HG02798 (cell line): ENCODE results near the gene XPO5.

Experiments
- ATAC-seq: cut with Tn5 transposase; IDR thresholded peaks from one replicate; pipeline ENCODE4 v1.9.1; 2021; ENCODE audit warnings: mild to moderate bottlenecking; ENCODE audit not compliant: unreplicated experiment, poor library complexity

XPO5 gene

DNA sequence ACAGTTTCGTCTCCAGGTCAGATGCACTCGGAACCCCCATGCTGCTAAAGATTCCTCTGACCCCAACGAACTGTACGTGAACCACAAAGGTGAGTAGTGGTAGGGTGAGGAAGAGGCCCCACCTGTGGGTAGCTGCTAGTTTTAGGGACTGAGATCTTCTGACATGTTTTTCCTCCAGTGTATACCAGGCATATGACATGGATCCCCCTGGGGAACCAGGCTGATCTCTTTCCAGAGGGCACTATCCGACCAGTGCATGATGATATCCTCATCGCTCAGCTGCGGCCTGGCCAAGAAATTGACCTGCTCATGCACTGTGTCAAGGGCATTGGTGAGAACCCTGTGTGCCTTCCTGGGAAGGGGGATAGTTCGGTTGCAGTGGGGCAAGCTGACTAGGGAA is 55.7 kb downstream of the XPO5 start:
- ATAC-seq, result no peak

DNA sequence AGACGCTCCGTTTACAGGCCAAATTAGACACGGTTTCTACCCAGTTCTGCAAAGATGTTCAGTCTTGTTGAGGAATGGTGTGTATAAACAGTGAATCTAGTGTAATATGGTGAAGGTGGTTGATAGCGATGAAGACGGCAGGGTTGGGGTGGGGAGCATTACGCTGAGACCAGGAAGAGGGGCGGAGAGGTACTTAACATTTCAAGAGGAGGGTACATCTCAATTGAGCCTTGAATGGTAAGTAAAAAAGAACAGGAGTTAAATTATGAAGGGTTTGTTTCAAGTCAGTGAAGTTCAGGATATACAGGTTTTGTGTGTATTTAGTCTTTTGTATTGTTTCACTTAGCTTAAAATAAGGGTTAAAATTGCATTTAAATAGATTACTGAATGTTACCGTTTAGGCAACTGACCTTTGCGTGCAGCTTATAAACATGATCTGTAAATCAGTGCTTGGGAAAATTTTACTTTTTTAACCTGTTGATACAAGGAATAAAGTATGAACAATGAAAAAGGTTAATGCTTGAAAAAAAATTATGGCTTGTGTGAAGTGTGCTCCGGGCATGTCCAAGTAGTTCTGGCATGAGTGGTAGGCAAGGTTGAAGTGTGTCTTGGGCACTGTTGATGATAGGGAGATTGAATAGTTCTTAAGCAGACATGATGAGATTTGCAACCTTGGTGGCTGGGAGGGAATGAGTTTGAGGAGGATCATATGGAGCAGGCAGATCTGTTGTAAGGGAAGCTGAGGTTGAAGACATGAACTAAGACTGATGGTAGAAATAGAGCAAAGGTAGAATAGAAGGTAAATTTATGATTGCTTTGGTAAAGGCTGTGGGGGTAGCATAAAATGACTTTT is 58.1 kb downstream of the XPO5 start:
- ATAC-seq, result no peak

DNA sequence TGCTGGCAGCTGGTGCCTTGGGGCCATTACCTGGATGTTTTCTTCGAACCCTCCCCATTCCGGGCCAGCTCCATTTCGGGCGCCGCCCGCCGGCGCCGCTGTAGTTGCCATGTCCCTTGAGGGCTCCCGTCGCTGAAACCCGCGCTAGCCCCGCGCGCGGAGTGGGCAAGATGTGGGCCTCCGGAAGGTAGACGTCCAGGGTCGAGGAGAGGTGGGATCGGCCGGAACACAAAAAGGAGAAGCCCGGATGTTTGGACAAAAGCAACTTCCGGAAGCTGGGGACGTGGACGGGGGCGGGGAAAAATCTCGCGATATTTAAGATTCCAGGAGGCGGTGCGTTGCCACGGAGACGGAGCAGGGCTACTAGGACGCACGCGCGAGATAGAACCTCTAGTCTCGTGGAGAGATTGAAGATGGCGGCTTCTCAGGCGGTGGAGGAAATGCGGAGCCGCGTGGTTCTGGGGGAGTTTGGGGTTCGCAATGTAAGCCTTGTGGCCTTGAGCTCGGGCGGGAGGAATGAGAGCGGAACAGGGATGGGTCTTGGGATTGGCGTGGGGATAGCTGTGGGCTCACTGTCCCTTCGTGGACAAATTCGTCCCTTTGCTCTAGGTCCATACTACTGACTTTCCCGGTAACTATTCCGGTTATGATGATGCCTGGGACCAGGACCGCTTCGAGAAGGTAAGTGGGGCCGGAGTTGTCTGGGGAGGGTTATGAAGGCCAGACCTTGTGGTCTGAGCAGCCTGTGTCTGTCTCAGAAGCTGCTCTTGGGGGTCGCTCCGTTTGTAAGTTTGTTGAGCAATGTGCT is 58.9 kb downstream of the XPO5 start, which contains the start of the genes POLR1C and YIPF3:
POLR1C (plus strand) TSS at position 393 of the 808 bp plus-strand sequence; CDS start at position 414, 21 bp downstream.
YIPF3 (minus strand) TSS at position 230 of the 808 bp plus-strand sequence; CDS start at position 111, 119 bp downstream.
- peak; percentile 91 for ATAC-seq

DNA sequence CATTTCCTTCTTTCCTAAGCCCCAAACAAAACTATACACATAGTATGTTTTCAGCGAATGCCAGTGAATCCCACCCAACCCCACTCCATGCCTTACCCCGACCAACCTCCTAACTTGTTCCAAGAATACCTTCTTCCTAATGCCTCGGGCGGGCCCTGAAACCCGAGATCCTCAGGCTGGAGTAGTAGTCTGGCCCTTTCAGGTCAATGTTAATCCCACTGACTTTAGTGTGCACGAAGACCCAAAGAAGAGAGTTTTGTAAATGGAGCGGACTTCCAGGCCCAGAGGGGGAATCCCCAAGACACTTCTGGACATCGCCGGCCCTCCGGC is 59.5 kb downstream of the XPO5 start:
- ATAC-seq, result no peak

DNA sequence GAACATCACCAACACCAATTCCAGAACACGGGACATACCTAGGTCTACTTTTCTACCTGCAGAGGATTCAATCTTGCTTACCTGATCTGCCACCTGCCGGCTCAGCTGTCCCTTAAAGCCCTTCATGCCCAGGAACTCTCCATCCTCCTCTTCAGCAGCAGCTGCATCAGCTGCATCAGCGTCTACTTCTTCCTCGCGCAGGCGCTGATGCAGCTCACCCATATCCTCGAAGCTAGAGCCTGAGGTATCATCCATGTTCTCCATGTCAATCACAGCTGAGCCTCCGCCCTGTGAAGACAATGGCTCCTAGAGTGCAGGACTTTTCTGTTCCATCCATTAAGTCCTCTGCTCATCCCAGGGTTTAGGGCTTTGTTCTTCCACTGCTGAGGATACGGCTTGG is 60.0 kb downstream of the XPO5 start:
- no peak for ATAC-seq

DNA sequence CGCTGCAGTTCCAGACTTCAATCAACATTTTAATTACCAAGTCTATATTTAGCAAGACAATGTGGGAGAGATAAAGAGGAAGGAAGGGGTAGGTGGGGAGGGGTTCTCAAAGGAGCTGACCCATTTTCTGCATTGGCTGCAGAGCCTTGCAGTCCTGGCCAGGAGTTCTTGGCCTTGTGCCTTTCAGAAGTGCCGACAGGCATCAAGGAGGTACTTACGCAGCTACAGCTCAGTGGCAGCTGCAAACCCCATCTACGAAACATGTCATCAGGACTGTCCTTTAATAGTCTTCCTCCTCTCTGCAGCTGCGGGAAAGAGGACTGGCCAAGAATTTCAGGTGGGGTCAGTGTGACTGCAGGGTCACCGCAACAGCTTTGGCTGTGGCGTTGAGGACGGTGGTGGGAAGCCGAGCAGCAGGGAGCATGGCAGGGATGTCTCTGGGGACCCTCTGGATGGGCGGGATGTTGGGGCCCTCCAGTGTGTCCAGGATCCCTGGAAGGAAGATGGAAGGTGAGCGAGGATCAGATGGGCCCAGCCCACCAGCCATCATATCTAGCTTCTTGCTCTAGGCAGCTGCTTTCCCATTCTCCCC is 63.9 kb downstream of the XPO5 start:
- ATAC-seq, result no peak

DNA sequence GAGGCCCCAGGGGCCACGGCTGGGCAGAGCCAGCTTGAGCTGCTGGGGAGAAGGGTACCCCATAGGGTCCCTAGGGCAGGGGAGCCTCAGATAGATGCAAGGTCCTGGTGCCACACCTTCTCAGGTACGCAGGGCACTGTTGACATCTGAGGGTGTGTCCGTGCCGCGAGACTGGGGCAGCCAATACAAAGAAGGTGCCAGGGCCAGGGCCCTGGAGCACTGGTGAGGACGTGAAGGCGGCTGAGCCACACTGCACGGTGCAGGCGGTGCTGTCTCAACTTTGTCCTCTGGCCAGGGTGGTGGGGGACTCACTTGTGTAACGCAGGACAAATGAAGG is 65.0 kb downstream of the XPO5 start:
- no peak for ATAC-seq

DNA sequence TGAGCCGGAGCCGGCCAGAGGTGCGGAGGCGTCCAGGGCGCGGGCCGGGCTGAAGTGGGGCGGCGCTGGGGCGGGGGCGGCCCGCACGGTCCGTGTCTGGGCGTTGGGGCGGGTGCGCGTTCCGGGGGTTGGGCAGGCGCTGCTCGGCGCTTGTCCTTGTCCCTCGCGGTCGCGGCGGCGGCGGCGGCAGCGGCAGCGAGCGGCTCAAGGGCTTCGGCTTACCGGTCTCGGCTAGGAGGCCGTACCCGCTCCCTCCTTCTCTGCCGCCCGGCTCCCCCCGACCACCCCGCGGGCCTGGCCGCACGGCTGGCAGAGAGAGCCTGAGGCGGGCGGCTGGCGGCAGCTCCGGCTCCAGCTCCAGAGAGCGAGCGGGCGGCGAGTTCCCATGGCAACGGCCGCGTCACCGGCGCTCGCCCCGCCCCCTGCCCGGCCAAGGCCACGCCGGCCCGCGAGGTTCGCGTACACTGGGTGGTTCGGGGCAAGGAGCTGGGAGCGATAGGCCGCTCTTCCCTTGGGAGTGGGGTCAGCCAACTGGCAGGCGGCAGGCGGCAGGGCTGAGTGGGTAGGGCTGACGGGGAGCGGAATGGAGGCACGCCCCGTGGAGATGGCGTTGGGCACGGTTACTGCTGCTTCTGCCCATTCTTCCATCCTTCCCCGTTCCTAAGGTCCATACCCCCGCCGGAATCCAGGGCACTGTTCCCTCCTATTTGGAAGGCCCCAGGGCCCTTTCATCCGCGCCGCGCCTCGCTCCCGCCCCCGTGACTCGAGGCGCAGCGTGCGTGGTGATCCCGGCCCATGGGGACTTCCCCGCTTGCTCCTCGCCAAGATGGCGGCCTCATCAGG is 65.6 kb downstream of the XPO5 start, which contains the start of gene LRRC73:
LRRC73 (minus strand) TSS at position 363 of the 843 bp plus-strand sequence. CDS start 561 bp downstream, outside the sequence.
- peak; percentile 71 for ATAC-seq

DNA sequence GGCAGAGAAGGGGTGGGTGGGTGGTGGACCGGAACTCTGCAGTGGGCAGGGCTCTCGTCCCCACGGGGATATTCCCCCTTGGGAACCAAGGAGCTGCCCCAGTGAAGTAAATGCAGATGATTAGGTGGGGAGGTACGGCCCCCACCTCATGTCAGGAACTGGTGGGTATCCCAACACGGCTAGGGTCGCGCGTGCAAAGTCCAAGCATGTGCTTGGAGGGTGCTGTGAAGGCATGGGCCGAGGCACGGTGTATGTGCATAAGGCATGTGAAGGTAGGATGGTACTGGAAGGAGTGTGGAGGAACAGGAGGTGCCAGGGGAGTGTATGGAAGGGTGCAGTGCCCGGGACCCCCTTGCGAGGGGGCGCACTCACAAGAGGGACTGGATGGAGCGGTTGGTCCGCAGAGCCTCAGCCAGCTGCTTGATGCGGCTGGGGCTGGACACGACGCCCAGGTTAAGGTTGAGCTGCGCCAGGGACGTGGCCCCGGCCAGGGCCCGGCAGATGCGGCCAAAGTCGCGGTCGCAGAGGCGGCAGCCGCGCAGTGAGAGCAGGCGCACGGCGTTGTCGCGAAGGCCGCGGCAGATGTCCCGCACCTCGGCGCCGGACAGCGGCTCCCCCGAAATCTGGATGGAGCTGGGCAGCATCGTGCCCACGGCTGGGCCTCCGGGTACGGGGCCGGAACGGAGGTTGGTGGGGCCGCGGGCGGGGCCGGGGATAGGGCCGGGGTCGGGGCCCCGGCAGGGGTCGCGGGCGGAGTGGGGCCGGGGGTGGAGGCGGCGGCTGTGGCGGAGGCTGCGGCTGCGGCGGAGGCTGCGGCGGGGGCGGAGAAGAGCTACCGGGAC is 66.5 kb downstream of the XPO5 start:
- ATAC-seq, result peak; percentile 2

DNA sequence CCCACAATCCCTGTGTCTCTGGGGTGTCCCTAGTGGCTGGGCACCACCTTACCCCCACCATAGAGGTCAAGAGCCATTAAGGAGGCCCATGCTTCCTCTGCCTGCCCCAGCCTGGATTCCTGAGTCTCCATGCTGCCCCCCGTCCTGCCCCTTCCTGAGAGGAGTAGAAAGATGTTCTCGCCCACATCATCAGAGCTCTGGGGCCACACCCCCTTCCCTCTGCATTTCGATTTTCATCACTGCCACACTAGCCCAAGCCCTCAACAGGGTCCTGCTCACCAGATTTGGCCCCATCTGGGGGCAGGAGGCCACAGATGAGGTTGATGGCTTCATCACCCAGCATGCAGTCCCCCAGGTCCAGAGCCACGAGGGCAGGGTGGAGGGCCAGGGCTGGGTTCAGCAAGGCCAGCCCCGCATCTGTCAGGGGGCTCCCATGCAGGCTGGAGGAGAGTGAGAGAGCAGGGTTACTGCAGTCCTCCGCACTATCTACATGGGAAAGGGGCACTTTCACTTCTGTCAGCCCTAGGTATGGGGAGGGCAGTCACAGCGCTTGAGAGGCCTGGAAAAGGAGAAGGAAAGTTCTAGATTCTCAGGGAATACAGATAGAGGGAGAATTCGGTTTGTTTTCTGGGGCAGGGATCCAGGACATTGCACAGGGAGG is 67.2 kb downstream of the XPO5 start:
- no peak for ATAC-seq

DNA sequence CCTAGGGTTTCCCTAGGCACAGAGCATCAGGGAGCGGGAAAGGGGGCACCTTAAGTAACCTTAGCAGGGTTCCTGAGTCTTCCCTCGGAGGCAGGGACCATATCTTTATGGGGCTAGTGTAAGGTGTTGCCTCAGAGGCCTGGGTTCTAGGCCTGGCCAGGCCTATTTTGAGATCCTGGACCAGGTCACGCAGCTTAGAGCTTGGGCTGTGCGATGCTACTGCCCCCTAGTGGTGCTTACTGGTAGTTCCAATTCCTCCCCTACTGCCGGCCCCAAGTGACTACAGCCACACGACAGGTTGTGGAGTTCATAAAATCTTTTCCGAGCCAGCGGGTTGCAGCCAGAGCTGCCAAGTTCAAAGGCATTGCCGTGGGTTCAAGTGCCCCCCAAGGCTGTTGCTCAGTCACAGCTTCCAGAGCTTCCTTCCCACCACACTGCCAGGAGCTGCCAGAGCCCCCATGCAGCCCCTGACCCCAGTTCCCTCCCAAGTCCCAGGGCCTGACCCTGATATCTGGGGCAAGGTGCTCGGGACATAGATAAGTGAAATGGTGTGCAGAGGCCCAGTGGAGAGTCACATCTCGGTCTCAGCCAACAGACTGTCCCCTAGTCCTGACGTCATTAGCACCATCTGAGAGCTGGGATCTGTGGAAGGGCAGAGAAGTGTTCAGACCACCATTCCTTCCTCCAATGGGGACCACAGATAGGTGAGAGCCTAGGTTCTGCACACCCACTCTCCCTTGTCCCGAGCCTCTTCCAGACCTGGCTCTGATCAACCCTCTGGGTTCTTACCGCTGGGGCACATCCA is 69.0 kb downstream of the XPO5 start:
- ATAC-seq, result peak; percentile 55

DNA sequence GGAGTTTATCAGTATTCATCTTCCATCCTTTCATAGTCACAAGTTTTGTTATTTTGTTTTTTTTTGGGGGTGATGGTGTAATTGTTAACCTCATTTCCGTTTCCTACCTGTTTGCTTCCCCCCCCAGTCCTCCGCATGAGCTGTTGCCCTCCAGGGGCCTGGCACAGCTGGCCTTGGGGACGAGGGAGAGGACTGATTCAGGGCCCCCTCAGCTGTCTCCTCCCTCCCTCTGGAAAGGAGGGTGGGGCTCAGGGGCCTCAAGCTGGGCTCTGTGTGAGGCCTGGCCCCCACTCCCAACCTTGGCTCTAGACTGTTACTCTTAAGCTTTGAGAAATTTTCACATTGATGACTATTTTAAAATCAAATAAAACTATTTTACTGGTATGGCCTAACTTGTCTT is 69.7 kb downstream of the XPO5 start:
- ATAC-seq, result no peak

DNA sequence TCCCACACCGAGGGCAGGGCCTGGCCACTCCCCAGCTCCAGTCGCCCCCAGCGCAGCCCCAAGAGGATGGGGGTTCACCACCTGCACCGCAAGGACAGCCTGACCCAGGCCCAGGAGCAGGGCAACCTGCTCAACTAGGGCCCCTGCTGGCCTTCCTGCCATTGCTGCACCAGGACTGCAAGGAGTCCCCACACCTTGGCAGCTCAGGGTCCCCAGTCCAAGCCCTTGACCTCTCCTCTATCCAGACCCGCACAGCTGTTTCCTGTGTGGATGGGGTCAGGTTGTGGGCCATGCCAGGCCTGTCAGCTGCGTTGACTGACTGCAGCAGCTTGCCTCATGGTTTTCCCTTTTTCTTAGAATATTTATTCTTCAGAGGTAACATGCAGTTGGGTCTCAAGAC is 70.1 kb downstream of the XPO5 start:
- no peak for ATAC-seq

DNA sequence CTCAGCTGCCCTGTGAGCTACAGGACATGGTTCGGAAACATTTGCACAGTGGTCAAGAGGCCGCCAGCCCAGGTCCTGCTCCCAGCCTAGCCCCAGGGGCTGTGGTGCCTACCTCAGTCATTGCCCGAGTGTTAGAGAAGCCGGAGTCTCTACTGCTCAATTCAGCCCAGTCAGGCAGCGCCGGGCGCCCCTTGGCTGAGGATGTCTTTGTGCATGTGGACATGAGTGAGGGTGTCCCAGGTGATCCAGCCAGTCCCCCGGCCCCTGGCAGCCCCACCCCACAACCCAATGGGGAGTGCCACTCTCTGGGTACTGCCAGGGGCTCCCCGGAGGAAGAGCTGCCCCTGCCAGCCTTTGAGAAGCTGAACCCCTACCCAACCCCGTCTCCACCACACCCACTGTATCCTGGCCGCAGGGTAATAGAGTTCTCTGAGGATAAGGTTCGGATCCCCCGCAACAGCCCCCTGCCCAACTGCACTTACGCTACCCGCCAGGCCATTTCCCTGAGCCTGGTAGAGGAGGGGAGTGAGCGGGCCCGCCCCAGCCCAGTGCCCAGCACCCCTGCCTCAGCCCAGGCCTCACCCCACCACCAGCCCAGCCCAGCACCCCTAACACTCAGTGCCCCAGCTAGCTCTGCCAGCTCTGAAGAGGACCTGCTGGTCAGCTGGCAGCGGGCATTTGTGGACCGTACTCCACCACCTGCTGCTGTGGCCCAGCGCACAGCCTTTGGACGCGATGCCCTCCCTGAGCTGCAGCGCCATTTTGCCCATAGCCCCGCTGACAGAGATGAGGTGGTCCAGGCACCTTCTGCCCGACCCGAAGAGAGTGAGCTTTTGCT is 70.9 kb downstream of the XPO5 start:
- no peak for ATAC-seq

DNA sequence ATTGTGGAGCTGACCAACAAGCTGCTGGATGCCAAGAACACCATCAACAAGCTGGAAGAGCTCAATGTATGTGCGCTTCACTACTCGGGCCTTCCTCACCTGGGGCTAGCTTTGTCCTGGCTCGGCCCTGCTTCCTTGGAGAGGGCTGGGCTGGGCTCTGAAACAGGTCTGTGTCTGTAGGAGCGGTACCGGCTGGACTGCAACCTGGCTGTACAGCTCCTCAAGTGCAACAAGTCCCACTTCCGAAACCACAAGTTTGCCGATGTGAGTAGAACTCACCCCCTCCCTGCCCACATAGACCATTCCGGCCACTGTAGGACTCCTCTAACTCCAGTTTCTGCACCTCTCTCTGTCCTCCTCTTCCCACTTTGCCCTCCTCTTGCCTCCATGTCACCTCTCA is 72.4 kb downstream of the XPO5 start:
- no peak for ATAC-seq

DNA sequence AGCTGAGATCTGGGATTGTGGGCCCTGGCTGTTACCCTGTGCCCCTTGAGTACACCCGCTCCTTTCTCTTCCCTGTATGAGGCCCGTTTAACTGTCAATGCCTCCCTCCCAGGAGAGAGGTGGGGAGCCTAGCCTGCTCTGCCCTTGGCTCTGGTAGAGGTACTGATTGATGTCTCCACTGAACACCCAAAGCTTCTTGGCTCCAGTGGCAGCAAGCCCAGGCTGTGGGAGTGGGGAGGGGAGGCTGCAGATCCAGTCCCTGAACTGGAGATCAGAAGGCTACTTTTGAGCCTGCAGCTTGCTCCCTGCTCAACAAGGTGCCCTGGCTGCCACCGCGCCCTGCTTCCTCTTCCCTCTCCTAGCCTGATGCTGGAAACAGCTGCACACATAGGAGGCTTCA is 73.2 kb downstream of the XPO5 start:
- no peak for ATAC-seq

DNA sequence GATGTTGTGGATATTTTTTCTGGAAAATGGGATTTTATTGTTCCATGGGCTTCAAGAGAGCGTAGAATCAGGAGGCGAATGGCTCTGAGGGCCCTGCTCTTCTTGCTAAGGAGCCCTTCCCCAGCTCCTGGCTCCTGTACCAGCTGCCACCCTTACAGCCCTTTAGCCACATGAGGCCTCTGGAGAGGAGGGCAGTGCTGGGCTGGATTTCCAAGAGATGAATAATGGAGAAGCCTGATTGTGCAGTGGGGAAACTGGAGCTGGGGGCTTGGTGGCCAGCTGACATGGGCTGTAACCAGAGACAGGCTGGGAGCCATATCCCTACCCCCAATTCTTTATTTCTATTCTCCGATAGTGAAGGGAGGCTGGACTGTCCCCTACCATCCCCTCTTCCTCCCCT is 74.9 kb downstream of the XPO5 start:
- ATAC-seq, result no peak
